Astrocyte (in vitro differentiated cells and primary cell): Measurements from ENCODE around the gene C1orf174.

ENCODE experiments used
- CTCF ChIP-seq: IDR thresholded peaks from 2 replicates; pipeline ENCODE4 v1.5.1; 2011; ENCODE audit warnings: low read depth, mild to moderate bottlenecking, inconsistent platforms, low read length, moderate library complexity; ENCODE audit not compliant: insufficient read depth
- EZH2 ChIP-seq: IDR thresholded peaks from 2 replicates; pipeline ENCODE4 v1.6.1; 2012; ENCODE audit warnings: mild to moderate bottlenecking, low read length, inconsistent platforms; ENCODE audit not compliant: insufficient read depth

- TF ChIP-seq EZH2: no peak
- TF ChIP-seq CTCF: no peak
These were observed 5.3 kb upstream of the C1orf174 start for GRCh38 chr1:3905266-3905952.
